B cell (primary cell): ENCODE data around the gene URAD.

Experiments
- EZH2 ChIP-seq: IDR thresholded peaks from 2 replicates; pipeline ENCODE4 v1.6.1; 2012; ENCODE audit warnings: borderline replicate concordance, low read depth, mild to moderate bottlenecking, moderate library complexity, low read length; ENCODE audit not compliant: insufficient read depth, poor library complexity, severe bottlenecking
- TF ChIP-seq, protein P1 (sequence below): fragments of 200-600 bp; IDR thresholded peaks from one replicate; pipeline ENCODE4 v1.8.0; 2022; ENCODE audit warnings: antibody characterized with exemption, mild to moderate bottlenecking

DNA sequence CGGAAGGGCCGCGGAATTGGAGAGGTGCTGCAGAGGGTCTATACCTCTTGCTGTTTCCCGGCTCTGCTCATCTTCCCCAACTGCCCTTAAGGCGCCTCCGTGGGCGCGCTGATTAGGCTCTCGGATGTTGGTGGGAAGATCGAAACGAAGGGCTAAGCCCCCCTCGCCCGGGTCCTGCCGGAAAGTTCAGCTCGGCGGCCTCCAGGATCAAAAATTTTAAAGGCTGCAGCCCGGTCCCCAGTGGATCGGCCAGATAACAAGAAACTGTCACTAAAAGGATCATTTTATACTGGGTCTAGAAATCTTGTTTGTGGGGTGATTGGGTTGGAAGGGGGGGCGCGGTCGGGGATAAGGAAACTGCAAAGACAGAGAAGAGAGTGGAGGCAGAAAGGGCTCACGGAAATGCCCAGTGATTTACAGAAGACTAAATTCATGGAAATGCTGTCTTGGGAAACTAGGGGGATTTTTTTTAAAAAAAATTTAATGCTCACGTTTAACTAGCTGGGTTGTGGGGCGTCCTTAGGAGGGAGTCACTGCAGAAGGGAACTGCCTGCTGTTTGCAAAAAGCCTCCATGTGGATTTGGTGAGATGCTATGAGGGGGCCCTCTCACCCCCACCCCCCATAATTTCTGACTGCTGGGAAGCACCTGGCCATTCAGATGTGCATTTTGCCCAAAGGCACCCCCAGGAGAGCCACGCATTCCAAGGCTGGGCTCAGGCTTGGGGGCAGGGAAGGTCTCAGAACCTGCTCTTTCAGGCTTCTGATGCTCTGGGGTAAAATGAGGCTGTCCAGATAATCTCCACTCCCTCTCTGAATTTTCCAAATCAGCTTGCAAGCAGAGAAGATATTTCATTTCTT, 27.0 kb downstream of the URAD start:
- TF ChIP-seq, protein P1, sequence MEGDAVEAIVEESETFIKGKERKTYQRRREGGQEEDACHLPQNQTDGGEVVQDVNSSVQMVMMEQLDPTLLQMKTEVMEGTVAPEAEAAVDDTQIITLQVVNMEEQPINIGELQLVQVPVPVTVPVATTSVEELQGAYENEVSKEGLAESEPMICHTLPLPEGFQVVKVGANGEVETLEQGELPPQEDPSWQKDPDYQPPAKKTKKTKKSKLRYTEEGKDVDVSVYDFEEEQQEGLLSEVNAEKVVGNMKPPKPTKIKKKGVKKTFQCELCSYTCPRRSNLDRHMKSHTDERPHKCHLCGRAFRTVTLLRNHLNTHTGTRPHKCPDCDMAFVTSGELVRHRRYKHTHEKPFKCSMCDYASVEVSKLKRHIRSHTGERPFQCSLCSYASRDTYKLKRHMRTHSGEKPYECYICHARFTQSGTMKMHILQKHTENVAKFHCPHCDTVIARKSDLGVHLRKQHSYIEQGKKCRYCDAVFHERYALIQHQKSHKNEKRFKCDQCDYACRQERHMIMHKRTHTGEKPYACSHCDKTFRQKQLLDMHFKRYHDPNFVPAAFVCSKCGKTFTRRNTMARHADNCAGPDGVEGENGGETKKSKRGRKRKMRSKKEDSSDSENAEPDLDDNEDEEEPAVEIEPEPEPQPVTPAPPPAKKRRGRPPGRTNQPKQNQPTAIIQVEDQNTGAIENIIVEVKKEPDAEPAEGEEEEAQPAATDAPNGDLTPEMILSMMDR = no peak
- TF ChIP-seq EZH2 = no peak
